ENCODE data around the gene IPO13. TPM values are rescaled to one million over a fixed set of nuclear protein-coding genes. Genes with fewer than 3 reads are reported as not detected.

The IPO13 gene
- total RNA-seq, 4 donors from 2014 or later, result 19.3 to 32.4 (median 20.5) TPM

DNA sequence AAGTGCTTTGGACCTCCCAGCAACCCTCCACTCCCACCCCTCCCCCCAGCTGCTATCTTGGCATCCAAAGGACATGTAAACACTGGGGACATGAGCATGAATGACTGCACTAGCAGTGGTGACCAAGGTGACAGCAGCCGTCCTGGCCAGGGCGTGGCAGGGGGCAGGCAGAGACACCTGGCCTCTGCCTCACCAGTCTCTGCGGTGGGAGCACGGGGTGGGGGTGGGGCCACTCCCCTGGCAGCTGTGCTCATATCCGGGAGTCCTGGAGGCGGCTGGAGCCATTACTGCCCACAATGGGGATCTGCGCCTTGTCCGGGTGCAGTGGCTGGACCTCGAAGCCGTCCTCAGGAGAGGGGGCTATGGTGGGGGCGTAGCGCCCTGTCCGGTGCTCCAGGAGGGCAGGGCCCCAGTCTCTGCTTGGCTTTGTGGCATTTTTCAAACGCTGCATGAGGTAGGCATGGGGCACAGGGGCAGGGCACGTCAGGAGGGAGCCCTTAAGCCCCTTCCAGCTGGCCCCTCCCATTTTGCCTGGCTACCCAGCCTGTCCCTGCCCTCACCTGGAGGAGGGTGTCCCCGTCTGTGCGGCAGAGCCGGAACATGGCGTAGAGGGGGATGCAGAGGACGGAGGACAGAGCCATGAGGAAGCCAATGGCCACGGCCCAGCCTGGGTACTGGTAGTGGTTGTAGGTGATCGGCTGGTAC, 50.7 kb downstream of the IPO13 start:
- peaks cover 5 to 34% (median 5%) of the 10 kb centered on the region in 3 donors for H3K4me1 ChIP-seq
- WGBS, 2 donors, result 86 to 87% methylated on average over 5 of the region's 22 CpGs
- intact Hi-C loops (cut with DNase I), result no loop called here
- H3K36me3 ChIP-seq, result peaks cover 0 to 55% (median 0%) of the 10 kb centered on the region in 3 donors
- no peak overlapping the region for H3K27ac ChIP-seq
- TF ChIP-seq, protein P1, sequence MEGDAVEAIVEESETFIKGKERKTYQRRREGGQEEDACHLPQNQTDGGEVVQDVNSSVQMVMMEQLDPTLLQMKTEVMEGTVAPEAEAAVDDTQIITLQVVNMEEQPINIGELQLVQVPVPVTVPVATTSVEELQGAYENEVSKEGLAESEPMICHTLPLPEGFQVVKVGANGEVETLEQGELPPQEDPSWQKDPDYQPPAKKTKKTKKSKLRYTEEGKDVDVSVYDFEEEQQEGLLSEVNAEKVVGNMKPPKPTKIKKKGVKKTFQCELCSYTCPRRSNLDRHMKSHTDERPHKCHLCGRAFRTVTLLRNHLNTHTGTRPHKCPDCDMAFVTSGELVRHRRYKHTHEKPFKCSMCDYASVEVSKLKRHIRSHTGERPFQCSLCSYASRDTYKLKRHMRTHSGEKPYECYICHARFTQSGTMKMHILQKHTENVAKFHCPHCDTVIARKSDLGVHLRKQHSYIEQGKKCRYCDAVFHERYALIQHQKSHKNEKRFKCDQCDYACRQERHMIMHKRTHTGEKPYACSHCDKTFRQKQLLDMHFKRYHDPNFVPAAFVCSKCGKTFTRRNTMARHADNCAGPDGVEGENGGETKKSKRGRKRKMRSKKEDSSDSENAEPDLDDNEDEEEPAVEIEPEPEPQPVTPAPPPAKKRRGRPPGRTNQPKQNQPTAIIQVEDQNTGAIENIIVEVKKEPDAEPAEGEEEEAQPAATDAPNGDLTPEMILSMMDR (IDR thresholded peaks at IDR 0.05), result no peak
- no peak for TF ChIP-seq POLR2A (IDR thresholded peaks at IDR 0.05)
- H3K4me3 ChIP-seq, result no peak overlapping the region
- no peaks in the 10 kb centered on the region for H3K27me3 ChIP-seq
- no peaks in the 10 kb centered on the region for H3K9me3 ChIP-seq
- DNase-seq, result no peak

- Histone ChIP-seq H3K4me3 (no peak overlapping the region), H3K9me3 (no peaks in the 10 kb centered on the region), H3K27ac (no peak overlapping the region), H3K4me1 (peaks cover 0 to 30% (median 5%) of the 10 kb centered on the region in 3 donors), H3K36me3 (peaks cover 0 to 60% (median 0%) of the 10 kb centered on the region in 3 donors), H3K27me3 (no peaks in the 10 kb centered on the region)
- DNase-seq, result no peak
- TF ChIP-seq, protein P1 (IDR thresholded peaks at IDR 0.05), result no peak
- TF ChIP-seq POLR2A (IDR thresholded peaks at IDR 0.05), result no peak
- 82 to 93% methylated on average over 11 of the region's 11 CpGs for WGBS, 2 donors
- intact Hi-C loops (cut with DNase I), result no loop called here
Observed at GRCh38 chr1:43998000-43998378, 51.2 kb downstream of the IPO13 start.

GRCh38 chr1:43999455-43999854, 52.7 kb downstream of the IPO13 start:
- Histone ChIP-seq H3K9me3 (no peaks in the 10 kb centered on the region), H3K36me3 (peaks cover 0 to 74% (median 0%) of the 10 kb centered on the region in 3 donors), H3K4me3 (no peak overlapping the region), H3K4me1 (peaks cover 0 to 19% (median 5%) of the 10 kb centered on the region in 3 donors), H3K27me3 (no peaks in the 10 kb centered on the region), H3K27ac (no peak overlapping the region)
- DNase-seq, result no peak
- intact Hi-C loops (cut with DNase I), result no loop called here
- TF ChIP-seq, protein P1 (IDR thresholded peaks at IDR 0.05), result no peak
- TF ChIP-seq POLR2A (IDR thresholded peaks at IDR 0.05), result no peak
- WGBS, 2 donors, result 47% methylated on average over 3 of the region's 8 CpGs; no CpG with 5 or more reads in 1 of the 2 donors

- Histone ChIP-seq H3K27me3 (no peaks in the 10 kb centered on the region), H3K4me1 (peaks cover 0 to 19% (median 5%) of the 10 kb centered on the region in 3 donors), H3K4me3 (no peak overlapping the region), H3K27ac (no peak overlapping the region), H3K36me3 (peaks cover 0 to 81% (median 0%) of the 10 kb centered on the region in 3 donors), H3K9me3 (no peaks in the 10 kb centered on the region)
- TF ChIP-seq POLR2A (IDR thresholded peaks at IDR 0.05), result no peak
- TF ChIP-seq, protein P1 (IDR thresholded peaks at IDR 0.05), result no peak
- WGBS, 2 donors, result 67% methylated on average over 7 of the region's 8 CpGs; no CpG with 5 or more reads in 1 of the 2 donors
- DNase-seq, result no peak
- intact Hi-C loops (cut with DNase I), result loop anchor here (5.0 kb wide), 1 partner anchor 37 kb away; no protein-coding TSS in a partner anchor
Observed at GRCh38 chr1:44000122-44000665, 53.4 kb downstream of the IPO13 start.

DNA sequence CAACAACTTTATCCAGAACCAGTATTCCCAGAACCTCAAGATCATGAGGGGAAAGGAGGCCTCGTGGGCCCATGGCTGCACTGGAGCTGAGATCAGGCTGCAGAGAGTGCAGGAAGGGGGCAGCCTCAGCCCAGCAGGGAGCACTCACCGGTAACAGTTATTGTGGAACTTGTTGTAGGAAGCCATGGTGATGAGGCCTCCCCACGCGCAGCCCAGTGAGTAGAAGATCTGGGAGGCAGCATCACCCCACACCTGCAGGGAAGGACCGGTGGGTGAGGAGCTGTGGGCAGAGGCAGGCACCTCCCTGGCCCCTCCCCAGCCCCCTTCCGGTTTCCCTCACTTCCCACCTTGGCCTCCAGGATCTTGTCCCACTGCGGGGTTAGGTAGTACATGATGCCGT, 55.4 kb downstream of the IPO13 start:
- DNase-seq, result no peak
- intact Hi-C loops (cut with DNase I), result loop anchor here (5.0 kb wide), 1 partner anchor 35 kb away; no protein-coding TSS in a partner anchor
- no peak overlapping the region for H3K27ac ChIP-seq
- H3K9me3 ChIP-seq, result no peaks in the 10 kb centered on the region
- H3K4me3 ChIP-seq, result no peak overlapping the region
- H3K36me3 ChIP-seq, result peaks cover 0 to 87% (median 0%) of the 10 kb centered on the region in 3 donors
- H3K27me3 ChIP-seq, result no peaks in the 10 kb centered on the region
- WGBS, 2 donors, result 74 to 85% methylated on average over 4 to 8 of the region's 8 CpGs
- no peak for TF ChIP-seq POLR2A (IDR thresholded peaks at IDR 0.05)
- TF ChIP-seq, protein P1 (IDR thresholded peaks at IDR 0.05), result no peak
- peaks cover 0 to 15% (median 4%) of the 10 kb centered on the region in 3 donors for H3K4me1 ChIP-seq

Data from esophagus squamous epithelium (tissue), 5 donors.